Fibroblast of pulmonary artery (primary cell): Measurements from ENCODE around the gene SPDEF.

Source experiments
- DNase-seq: peaks from one replicate; pipeline ENCODE4 v3.0.0-alpha.2; 2010; ENCODE audit warnings: low read depth
- H3K4me3 ChIP-seq: replicated peaks from 2 replicates; pipeline ENCODE4 v1.5.1; 2011; ENCODE audit warnings: low read depth, mild to moderate bottlenecking, control low read depth, low read length, moderate library complexity
- CTCF ChIP-seq: IDR thresholded peaks from 2 replicates; pipeline ENCODE4 v1.5.1; 2011; ENCODE audit warnings: mild to moderate bottlenecking, control low read depth, low read length, inconsistent platforms; ENCODE audit errors: missing control alignments

The SPDEF gene

GRCh38 chr6:34536251-34536958, 19.7 kb downstream of the SPDEF start:
- H3K4me3 ChIP-seq, result no peak overlapping the region
- no peak for TF ChIP-seq CTCF
- no peak for DNase-seq

- no peak for TF ChIP-seq CTCF
- H3K4me3 ChIP-seq, result no peak overlapping the region
- no peak for DNase-seq
Observed at GRCh38 chr6:34535646-34536045, 20.5 kb downstream of the SPDEF start.

- no peak overlapping the region for H3K4me3 ChIP-seq
- no peak for DNase-seq
- TF ChIP-seq CTCF, result no peak
Observed at GRCh38 chr6:34535199-34535598, 20.9 kb downstream of the SPDEF start.

- no peak for DNase-seq
- H3K4me3 ChIP-seq, result no peak overlapping the region
- TF ChIP-seq CTCF, result no peak
Observed at GRCh38 chr6:34534656-34535055, 21.5 kb downstream of the SPDEF start.

GRCh38 chr6:34534146-34534545, 22.0 kb downstream of the SPDEF start:
- no peak for DNase-seq
- no peak overlapping the region for H3K4me3 ChIP-seq
- no peak for TF ChIP-seq CTCF

- H3K4me3 ChIP-seq, result peak overlapping the region; percentile 10
- no peak for DNase-seq
- TF ChIP-seq CTCF, result no peak
Observed at GRCh38 chr6:34532230-34532629, 23.9 kb downstream of the SPDEF start.

- DNase-seq, result peak; percentile 62
- peak overlapping the region; percentile 10 for H3K4me3 ChIP-seq
- no peak for TF ChIP-seq CTCF
Observed at GRCh38 chr6:34531580-34532201, 24.4 kb downstream of the SPDEF start.
